ENCODE results near the gene FBXW2. TPM values are rescaled to one million over a fixed set of nuclear protein-coding genes. Genes with fewer than 3 reads are reported as not detected.
A peak's percentile ranks its signal among the peaks of the same experiment; 100 is the strongest.

The FBXW2 gene
- total and polyA plus RNA-seq, 10 donors, result 8.7 to 121 (median 90.1) TPM

GRCh38 chr9:120737416-120738165 lies 55.6 kb downstream of the FBXW2 start:
- no peak for DNase-seq
- H3K36me3 ChIP-seq, result no peaks in the 10 kb centered on the region
- WGBS, 5 donors, result 50 to 97% (median 72%) methylated on average over 5 of the region's 5 CpGs
- H3K9me3 ChIP-seq, result no peaks in the 10 kb centered on the region
- H3K27me3 ChIP-seq (replicated peaks in 1 of 7), result no peaks in the 10 kb centered on the region
- H3K4me1 ChIP-seq, result peaks cover 0 to 71% (median 29%) of the 10 kb centered on the region in 6 donors
- intact Hi-C loops (cut with DNase I; ENCODE audit: low total_unique reads), result no loop called here
- TF ChIP-seq CTCF (IDR thresholded peaks at IDR 0.05 in 8 of 11, conservative IDR thresholded peaks at IDR 0.05 in 3 of 11) (peak in 1 of 11 experiments; percentile 15), POLR2A (IDR thresholded peaks at IDR 0.05) (no peak)
- peak overlapping the region in 1 of 8 donors; percentile 50 for H3K4me3 ChIP-seq
- peak overlapping the region in 7 of 8 donors; percentile 78 to 97 (median 90) for H3K27ac ChIP-seq

- intact Hi-C loops (cut with DNase I; ENCODE audit: low total_unique reads), result no loop called here
- peak overlapping the region in 1 of 8 donors; percentile 50 for H3K4me3 ChIP-seq
- peak overlapping the region in 7 of 8 donors; percentile 78 to 97 (median 90) for H3K27ac ChIP-seq
- no peaks in the 10 kb centered on the region for H3K36me3 ChIP-seq
- WGBS, 5 donors, result 74 to 89% (median 84%) methylated on average over 2 of the region's 2 CpGs
- no peaks in the 10 kb centered on the region for H3K9me3 ChIP-seq
- no peak for TF ChIP-seq POLR2A (IDR thresholded peaks at IDR 0.05)
- TF ChIP-seq POLR2AphosphoS5 (IDR thresholded peaks at IDR 0.05), result no peak
- no peak for TF ChIP-seq CTCF (IDR thresholded peaks at IDR 0.05 in 8 of 11, conservative IDR thresholded peaks at IDR 0.05 in 3 of 11)
- peaks cover 0 to 71% (median 29%) of the 10 kb centered on the region in 6 donors for H3K4me1 ChIP-seq
- no peaks in the 10 kb centered on the region for H3K27me3 ChIP-seq (replicated peaks in 1 of 7)
- DNase-seq, result no peak
Measured at GRCh38 chr9:120736881-120737280, 56.3 kb downstream of the FBXW2 start.

GRCh38 chr9:120735415-120736126 lies 57.6 kb downstream of the FBXW2 start:
- peak in 2 of 3 donors; percentile 21 to 69 for TF ChIP-seq POLR2AphosphoS5 (IDR thresholded peaks at IDR 0.05)
- TF ChIP-seq CTCF (IDR thresholded peaks at IDR 0.05 in 8 of 11, conservative IDR thresholded peaks at IDR 0.05 in 3 of 11), result peak in 1 of 11 experiments; percentile 14
- TF ChIP-seq POLR2A (IDR thresholded peaks at IDR 0.05), result no peak
- intact Hi-C loops (cut with DNase I; ENCODE audit: low total_unique reads), result no loop called here
- Histone ChIP-seq H3K36me3 (no peaks in the 10 kb centered on the region), H3K4me1 (peaks cover 0 to 74% (median 26%) of the 10 kb centered on the region in 6 donors), H3K27ac (peak overlapping the region; percentile 4 to 97 (median 86)), H3K27me3 (replicated peaks in 1 of 7) (no peaks in the 10 kb centered on the region), H3K9me3 (no peaks in the 10 kb centered on the region), H3K4me3 (peak overlapping the region in 1 of 8 donors; percentile 50)
- DNase-seq, result peak; percentile 85
- 49 to 67% (median 56%) methylated on average over 3 of the region's 3 CpGs for whole genome bisulfite sequencing, 5 donors
